Esophagus muscularis mucosa (tissue), 3 donors: ENCODE results near the gene OOSP1.

ENCODE experiments used
- CTCF ChIP-seq, 3 experiments: fragments of 200-600 bp in 2 of 3; fragments of 450-650 bp in 1 of 3; sonication (generic) in 2 of 3; IDR thresholded peaks; one replicate each; pipeline ENCODE4 v1.5.1; 2017 to 2019; ENCODE audit warnings: antibody characterized with exemption in 3 of 3, mild to moderate bottlenecking in 2 of 3, moderate library complexity in 1 of 3
- POLR2A ChIP-seq: fragments of 450-650 bp; IDR thresholded peaks from one replicate; pipeline ENCODE4 v1.6.1; 2017; ENCODE audit warnings: antibody characterized with exemption, moderate library complexity, mild to moderate bottlenecking, low read depth
- POLR2AphosphoS5 ChIP-seq, 2 donors: sonication (generic); formaldehyde crosslinking; IDR thresholded peaks; one replicate each; pipeline ENCODE4 v1.6.1; 2017; ENCODE audit warnings: antibody characterized with exemption in 2 of 2

DNA sequence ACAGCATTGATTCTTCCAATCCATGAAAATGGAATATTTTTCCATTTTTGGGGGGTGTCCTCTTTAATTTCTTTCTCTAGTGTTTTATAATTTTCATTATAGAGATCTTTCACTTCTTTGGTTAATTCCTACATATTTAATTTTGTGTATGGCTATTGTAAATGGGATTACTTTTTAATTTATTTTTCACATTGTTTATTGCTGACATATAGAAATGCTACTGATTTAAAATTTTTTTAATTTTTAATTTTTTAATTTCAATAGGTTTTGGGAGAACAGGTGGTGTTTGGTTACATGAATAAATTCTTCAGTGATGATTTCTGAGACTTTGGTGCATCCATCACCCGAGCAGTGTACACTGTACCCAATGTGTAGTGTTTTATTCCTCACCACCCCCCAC lies 52.2 kb downstream of the OOSP1 start:
- TF ChIP-seq CTCF (IDR thresholded peaks at IDR 0.05): no peak
- TF ChIP-seq POLR2AphosphoS5 (IDR thresholded peaks at IDR 0.05): no peak
- no peak for TF ChIP-seq POLR2A
